ENCODE results near the gene TDRD15.

DNA sequence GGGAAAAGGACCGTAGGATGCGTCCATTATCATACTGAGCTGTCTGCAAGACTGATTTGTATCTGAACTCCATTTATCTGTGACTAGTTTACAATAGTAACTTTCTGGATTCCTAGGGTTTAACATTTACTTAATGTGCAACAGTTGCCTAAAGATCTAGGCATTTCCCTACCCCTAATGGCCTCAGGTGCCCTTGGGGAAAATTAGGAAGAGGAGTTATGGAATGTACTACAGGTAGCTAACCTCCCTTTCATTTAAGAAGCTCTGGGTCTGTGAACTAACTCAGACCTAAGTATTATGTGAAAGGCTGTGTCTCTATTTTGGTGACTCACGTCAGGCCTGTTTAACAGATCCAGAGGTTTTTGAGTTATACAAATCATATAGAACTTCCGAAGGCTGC lies 59.5 kb downstream of the TDRD15 start:
- TF ChIP-seq, protein P1, sequence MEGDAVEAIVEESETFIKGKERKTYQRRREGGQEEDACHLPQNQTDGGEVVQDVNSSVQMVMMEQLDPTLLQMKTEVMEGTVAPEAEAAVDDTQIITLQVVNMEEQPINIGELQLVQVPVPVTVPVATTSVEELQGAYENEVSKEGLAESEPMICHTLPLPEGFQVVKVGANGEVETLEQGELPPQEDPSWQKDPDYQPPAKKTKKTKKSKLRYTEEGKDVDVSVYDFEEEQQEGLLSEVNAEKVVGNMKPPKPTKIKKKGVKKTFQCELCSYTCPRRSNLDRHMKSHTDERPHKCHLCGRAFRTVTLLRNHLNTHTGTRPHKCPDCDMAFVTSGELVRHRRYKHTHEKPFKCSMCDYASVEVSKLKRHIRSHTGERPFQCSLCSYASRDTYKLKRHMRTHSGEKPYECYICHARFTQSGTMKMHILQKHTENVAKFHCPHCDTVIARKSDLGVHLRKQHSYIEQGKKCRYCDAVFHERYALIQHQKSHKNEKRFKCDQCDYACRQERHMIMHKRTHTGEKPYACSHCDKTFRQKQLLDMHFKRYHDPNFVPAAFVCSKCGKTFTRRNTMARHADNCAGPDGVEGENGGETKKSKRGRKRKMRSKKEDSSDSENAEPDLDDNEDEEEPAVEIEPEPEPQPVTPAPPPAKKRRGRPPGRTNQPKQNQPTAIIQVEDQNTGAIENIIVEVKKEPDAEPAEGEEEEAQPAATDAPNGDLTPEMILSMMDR (IDR thresholded peaks at IDR 0.05), result no peak
- TF ChIP-seq POLR2AphosphoS5 (IDR thresholded peaks at IDR 0.05) (no peak), POLR2A (IDR thresholded peaks at IDR 0.05) (no peak)
